WI38 (cell line): ENCODE measurements around the gene ERCC2.

Experiments used
- H3K4me3 ChIP-seq: 2 replicates; pipeline ENCODE4 v1.5.1; 2011; ENCODE audit warnings: low read depth, mild to moderate bottlenecking, control low read depth, low read length
- TF ChIP-seq, protein P1 (sequence below): IDR thresholded peaks from 2 replicates; pipeline ENCODE4 v1.5.1; 2012; ENCODE audit warnings: low read depth, mild to moderate bottlenecking, control low read depth, low read length

The ERCC2 gene

DNA sequence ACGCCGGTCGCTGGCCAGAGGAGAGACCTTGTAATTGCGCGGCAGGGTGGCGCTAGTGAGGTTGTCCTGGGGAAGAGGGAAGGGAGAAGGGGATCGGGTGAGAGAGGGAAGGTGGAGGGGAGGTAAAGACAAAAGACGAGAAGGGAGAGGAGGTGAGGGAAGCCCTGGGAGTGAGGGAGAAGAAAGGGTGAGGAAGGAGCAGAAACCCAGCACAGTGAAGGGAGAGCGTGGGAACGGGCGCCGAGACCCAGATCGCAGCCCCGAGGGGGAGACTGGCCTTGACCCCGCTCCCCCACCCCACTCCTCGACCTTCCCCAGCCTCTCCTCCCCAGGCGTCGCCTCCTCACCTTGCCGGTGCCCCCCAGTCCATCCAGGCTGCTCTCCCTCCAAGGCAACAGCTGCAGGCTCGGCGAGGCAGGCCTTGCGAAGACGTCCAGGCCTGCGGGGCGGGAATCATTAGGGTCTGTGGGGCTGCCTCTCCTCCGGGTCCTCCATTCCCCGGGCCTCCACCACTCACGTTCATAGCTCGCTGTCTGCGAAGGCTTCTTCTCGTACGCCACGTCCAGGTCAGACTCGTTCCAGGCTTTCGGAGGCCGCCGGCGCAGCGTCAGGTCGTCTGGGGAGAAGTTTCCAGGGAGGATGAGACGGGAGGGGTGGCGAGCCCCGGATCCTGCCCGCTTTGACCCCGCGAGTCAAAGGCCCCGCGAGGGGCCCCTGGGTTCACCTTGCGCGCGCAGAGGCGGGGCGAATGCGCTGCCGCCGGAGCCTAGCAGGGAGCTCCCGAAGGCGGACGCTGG is 25.6 kb upstream of the ERCC2 start:
- H3K4me3 ChIP-seq, result no peak overlapping the region
- TF ChIP-seq, protein P1, sequence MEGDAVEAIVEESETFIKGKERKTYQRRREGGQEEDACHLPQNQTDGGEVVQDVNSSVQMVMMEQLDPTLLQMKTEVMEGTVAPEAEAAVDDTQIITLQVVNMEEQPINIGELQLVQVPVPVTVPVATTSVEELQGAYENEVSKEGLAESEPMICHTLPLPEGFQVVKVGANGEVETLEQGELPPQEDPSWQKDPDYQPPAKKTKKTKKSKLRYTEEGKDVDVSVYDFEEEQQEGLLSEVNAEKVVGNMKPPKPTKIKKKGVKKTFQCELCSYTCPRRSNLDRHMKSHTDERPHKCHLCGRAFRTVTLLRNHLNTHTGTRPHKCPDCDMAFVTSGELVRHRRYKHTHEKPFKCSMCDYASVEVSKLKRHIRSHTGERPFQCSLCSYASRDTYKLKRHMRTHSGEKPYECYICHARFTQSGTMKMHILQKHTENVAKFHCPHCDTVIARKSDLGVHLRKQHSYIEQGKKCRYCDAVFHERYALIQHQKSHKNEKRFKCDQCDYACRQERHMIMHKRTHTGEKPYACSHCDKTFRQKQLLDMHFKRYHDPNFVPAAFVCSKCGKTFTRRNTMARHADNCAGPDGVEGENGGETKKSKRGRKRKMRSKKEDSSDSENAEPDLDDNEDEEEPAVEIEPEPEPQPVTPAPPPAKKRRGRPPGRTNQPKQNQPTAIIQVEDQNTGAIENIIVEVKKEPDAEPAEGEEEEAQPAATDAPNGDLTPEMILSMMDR, result no peak

DNA sequence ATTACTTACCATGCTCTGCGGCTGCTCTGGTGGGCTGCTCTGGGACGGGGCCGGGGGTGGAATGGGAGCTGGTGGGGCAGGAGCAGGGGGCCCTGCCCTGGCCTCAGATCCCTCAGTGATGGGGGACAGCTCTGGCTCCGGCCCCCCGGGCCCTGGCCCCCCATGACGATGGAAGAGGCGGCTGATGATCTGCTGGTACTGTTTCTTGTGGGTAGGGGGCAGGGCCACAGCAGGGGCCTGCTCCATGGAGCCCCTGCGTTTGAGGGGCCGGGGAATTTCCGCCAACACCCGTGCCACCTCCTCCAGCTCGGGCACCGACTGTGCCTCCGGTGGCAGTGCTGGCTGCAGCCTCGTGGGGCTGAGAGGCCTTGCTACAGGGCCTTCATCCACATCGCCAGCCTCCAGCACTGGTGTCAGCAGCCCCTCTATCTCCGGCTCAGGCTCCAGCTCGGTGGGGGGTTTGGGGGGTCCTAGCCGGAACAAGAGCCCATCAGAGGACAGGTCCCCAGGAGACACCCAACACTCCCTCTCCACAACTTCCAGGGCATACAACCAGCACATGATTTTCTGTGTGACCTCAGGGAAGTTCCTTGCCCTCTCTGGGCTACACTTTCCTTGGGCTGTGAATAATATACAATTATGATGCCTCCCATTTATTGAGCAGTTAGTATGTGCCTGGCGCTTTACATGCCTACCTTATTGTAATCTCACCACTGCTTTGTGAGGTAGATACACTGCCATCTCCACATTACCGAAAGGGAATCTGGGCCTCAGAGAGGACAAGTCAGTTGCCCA is 21.7 kb upstream of the ERCC2 start:
- TF ChIP-seq, protein P1, result no peak
- H3K4me3 ChIP-seq, result no peak overlapping the region

DNA sequence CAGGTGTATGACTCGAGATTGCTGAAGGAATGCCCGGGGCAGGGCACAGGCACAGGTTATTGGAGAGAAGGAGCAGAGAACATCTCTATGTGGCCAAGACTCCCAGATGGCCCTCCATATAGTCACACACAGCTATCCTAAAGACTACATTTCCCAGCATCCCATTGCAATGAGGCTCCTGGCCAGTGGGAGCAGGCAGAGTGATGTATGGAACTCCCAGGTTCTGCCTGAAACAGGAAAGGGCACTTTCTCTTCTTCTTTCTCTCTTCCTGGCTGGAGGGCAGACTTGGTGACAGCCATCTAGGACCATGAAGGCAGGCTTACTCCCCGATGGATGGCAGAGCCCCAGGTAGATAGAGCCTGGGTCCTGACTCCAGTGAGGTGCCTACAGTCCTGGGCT is 21.0 kb upstream of the ERCC2 start:
- H3K4me3 ChIP-seq, result no peak overlapping the region
- TF ChIP-seq, protein P1, result no peak

DNA sequence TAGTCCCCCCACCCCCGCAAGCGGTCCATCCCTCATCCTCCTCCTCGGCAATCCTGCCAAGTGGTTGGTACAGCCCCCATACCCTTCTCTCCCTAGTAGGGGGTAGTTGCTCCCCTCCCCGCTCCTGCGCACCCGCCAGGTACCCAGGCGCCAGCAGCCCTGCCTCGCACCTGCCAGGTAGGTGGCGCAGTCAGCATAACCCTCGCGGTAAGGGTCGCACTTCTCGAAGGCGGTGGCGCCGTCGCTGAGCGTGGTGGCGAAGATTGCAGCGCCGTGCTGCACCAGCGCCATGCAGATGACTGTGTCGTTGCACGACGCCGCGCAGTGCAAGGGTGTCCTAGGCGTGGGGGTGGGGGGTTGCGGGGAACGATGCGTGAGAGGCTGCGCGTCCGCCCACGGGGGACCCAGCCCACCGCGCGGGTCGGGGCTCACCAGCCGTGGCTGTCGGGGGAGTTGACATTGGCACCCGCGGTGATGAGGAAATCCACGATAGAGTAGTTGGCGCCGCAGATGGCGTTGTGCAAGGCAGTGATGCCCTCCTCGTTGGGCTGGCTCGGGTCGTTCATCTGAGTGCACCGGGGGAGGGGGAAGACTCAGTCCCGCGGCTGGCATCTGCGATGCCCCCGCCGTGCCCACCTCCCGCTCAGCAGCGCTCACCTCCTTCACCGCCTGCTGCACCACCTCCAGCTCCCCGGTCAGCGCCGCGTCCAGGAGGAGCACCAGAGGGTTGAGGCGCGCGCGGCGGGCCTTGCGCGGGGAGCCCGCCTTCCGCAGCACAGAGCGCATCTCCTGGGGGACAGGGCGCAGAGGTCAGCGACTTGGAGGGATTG is 15.2 kb upstream of the ERCC2 start:
- H3K4me3 ChIP-seq, result no peak overlapping the region
- TF ChIP-seq, protein P1, result no peak

DNA sequence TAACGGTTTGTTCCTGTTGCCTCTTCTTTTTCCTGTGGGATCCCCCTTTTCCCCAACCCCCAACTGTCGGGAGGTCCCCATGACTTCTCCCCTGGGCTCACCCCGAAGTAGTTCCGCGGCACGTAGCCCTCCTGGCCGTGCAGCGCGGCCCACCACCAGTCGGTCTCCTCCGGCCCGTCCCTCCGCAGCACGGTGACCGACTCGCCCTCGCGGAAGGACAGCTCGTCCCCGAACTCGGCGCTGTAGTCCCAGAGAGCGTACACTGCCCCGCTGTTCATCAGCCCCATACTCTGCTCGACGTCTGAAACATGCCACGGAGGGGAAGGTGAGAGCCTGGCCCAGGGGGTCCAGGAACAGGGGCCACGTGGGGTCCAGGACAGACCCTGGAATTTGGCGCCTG is 12.1 kb upstream of the ERCC2 start:
- H3K4me3 ChIP-seq, result no peak overlapping the region

DNA sequence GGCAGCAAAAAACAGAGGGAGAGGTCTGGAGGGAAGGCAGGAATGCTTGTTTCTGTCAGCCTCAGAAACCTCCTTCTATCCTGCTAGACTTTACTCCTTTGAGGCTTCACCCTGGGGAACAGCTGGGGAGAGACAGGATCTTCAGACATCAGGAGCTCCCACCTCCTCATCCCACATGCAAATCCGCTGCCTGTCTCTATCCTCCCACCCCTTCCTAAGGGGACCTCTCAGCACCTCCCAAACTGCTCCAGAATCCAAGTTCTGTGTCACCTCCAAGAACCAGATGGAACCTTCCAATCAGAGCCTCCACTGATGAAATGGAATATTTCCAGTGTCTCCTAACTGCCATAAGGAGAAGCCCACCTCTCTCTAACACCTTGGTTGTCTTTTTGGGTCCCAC is 9.7 kb upstream of the ERCC2 start:
- TF ChIP-seq, protein P1, result no peak
- no peak overlapping the region for H3K4me3 ChIP-seq

More for the DNA sequence above, 12.1 kb upstream of the ERCC2 start:
- TF ChIP-seq, protein P1, result no peak
